Motor neuron (in vitro differentiated cells): ENCODE data around the gene LCOR. TPM values are rescaled to one million over a fixed set of nuclear protein-coding genes. Genes with fewer than 3 reads are reported as not detected.
"Not testable (repeated sequence)": the region's sequence is repeated elsewhere in the genome, so short reads cannot be mapped to it uniquely, and the experiment has no call there.

Experiments
- ATAC-seq, 8 experiments: fragments of 200-7000 bp; cut with Tn5 transposase; replicated peaks in 6 of 8; 2 replicates each; pipeline ENCODE4 v1.8.0; 2021; ENCODE audit warnings: mild to moderate bottlenecking in 8 of 8, moderate library complexity in 8 of 8
- H3K27ac ChIP-seq, 2 donors: fragments of 250-450 bp; sonication (Bioruptor Pico); 2 replicates each; pipeline ENCODE4 v1.9.0; 2021; ENCODE audit warnings: antibody characterized with exemption in 2 of 2, mild to moderate bottlenecking in 2 of 2, moderate library complexity in 1 of 2
- H3K4me1 ChIP-seq, 2 donors: fragments of 250-450 bp; sonication (Bioruptor Pico); replicated peaks in 1 of 2; 2 replicates each; pipeline ENCODE4 v1.6.1; 2021; ENCODE audit warnings: antibody characterized with exemption in 2 of 2, mild to moderate bottlenecking in 2 of 2, moderate library complexity in 1 of 2
- H3K4me3 ChIP-seq, 5 donors: fragments of 250-450 bp; sonication (Bioruptor Pico); 2 replicates each; pipeline ENCODE4 v1.9.0; 2021; ENCODE audit warnings: antibody characterized with exemption in 5 of 5, mild to moderate bottlenecking in 5 of 5, moderate library complexity in 4 of 5
- WGBS, 10 experiments: fragments of 450-650 bp; shearing (Covaris generic); methylation state at CpG; one replicate each; pipeline ENCODE4 v1.0.0; 2022; 5-methylcytosine and 5-hydroxymethylcytosine counted together
- in situ Hi-C, 9 experiments: fragments of 400-800 bp; cut with MboI; loops; one replicate each; pipeline ENCODE4 v1.15.0; 2021; ENCODE audit warnings: low sequenced_read_pairs in 9 of 9, low pct_unique_long_range_greater_than_20kb in 2 of 9; ENCODE audit not compliant: unreplicated experiment in 9 of 9
- total RNA-seq, 8 experiments: library from RNA; unstranded; fragments of 300-600 nt; gene quantifications; 2 replicates each; pipeline versions ENCODE4 v1.2.3 to v1.2.4, GENCODE V29; 2022

Gene LCOR
- total RNA-seq, 8 experiments from 2014 or later, result 11.0 to 62.7 (median 44.4) TPM

DNA sequence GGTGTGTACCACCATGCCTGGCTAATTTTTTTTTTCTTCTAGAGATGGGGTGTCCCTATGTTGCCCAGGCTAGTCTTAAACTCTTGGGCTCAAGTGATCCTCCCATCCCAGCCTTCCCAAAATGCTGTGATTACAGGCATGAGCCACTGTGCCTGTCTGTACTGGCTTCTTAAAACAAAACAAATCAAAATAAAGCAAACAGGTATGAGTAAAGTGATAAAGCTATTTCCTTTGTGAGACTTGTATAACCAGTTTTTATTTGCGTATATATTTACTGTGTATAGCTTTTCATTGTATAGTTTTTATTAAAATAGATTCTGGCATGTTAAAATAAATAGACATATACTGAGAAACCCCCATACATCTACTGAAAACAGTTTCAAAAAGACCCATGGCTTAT lies 14.3 kb downstream of the LCOR start:
- no peak for ATAC-seq
- H3K4me1 ChIP-seq, result peaks cover 0 to 2% of the 10 kb centered on the region in 2 donors
- H3K4me3 ChIP-seq, result no peak overlapping the region
- H3K27ac ChIP-seq, result no peak overlapping the region
- in situ Hi-C loops, result no loop called here
- 100% methylated on average over 1 of the region's 1 CpG; no CpG with 5 or more reads in 2 of the 10 experiments for WGBS, 10 experiments

DNA sequence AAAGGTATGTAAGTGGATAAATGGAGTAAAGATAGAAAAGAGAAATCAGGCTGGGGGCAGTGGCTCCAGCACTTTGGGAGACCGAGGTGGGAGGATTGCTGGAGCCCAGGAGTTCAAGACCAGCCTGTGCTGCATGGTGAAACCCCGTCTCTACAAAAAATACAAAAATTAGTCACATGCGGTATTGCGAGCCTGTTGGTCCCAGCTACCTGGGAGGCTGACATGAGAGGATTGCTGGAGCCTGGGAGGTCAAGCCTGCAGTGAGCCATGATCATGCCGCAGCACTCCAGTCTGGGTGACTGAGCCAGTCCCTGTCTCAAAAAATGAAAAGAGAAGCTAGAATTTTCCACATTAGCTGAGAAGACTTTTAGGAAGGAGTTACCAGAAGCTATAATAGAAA lies 14.8 kb downstream of the LCOR start:
- Histone ChIP-seq H3K4me3 (no peak overlapping the region), H3K27ac (no peak overlapping the region), H3K4me1 (peaks cover 0 to 2% of the 10 kb centered on the region in 2 donors)
- 80 to 100% (median 94%) methylated on average over 1 to 5 of the region's 5 CpGs; no CpG with 5 or more reads in 2 of the 10 experiments for WGBS, 10 experiments
- ATAC-seq, result no peak
- in situ Hi-C loops, result no loop called here

GRCh38 chr10:96847356-96847755 lies 15.3 kb downstream of the LCOR start:
- H3K4me3 ChIP-seq, in situ Hi-C loops, H3K4me1 ChIP-seq, ATAC-seq, H3K27ac ChIP-seq: not testable (repeated sequence)
- WGBS, 10 experiments, result 87 to 99% (median 94%) methylated on average over 3 to 12 of the region's 12 CpGs; no CpG with 5 or more reads in 2 of the 10 experiments

- Histone ChIP-seq H3K4me3 (no peak overlapping the region), H3K4me1 (peaks cover 0 to 2% of the 10 kb centered on the region in 2 donors), H3K27ac (no peak overlapping the region)
- in situ Hi-C loops, result no loop called here
- ATAC-seq, result no peak
- 67 to 100% (median 96%) methylated on average over 1 to 5 of the region's 5 CpGs; no CpG with 5 or more reads in 1 of the 10 experiments for WGBS, 10 experiments
Measured at GRCh38 chr10:96850113-96850512, 18.0 kb downstream of the LCOR start.

DNA sequence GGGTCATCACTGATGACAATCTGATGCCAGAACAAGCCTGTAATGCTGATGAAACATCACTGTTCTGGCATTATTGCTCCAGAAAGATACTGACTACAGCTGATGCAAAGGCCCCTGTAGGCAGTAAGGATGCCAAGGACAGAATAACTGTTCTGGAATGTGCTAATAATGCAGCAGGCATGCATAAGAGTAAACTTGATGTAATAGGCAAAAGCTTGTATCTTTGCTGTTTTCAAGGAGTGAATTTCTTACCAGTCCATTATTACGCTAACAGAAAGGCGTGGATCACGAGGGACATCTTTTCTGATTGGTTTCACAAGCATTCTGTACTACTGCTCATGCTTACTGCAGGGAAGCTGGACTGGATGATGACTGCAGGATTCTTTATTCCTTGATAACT lies 18.7 kb downstream of the LCOR start:
- Histone ChIP-seq H3K4me1 (peaks cover 0 to 2% of the 10 kb centered on the region in 2 donors), H3K4me3 (no peak overlapping the region), H3K27ac (no peak overlapping the region)
- in situ Hi-C loops, result no loop called here
- peak in 7 of 8 experiments; percentile 25 to 98 (median 65) for ATAC-seq
- 6 to 100% (median 78%) methylated on average over 1 to 3 of the region's 3 CpGs; no CpG with 5 or more reads in 4 of the 10 experiments for WGBS, 10 experiments

DNA sequence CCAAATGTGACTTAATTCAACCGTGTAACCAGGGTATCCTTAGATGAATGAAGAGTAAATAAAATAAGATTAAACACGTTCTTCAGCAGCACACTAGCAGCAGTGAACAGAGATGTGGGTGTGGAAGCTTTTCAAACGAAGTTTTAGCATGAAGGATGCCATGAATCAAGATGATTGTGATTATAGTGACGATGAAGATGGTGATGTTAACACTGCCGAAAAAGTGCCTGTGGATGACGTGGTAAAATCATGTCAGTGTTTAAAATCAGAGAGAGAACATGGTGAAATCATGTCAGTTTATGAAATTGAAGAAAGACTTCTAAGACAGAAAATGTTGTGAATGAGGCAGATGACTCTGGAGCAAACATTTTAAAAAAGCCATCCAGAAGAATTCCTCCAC lies 19.2 kb downstream of the LCOR start:
- WGBS, 10 experiments, result 0 to 100% (median 81%) methylated on average over 1 to 6 of the region's 6 CpGs; no CpG with 5 or more reads in 1 of the 10 experiments
- Histone ChIP-seq H3K4me3 (no peak overlapping the region), H3K27ac (no peak overlapping the region), H3K4me1 (peaks cover 0 to 2% of the 10 kb centered on the region in 2 donors)
- in situ Hi-C loops, result no loop called here
- ATAC-seq, result peak in 3 of 8 experiments; percentile 23 to 50 (median 30)

GRCh38 chr10:96856317-96856716 lies 24.2 kb downstream of the LCOR start:
- Histone ChIP-seq H3K27ac (no peak overlapping the region), H3K4me3 (no peak overlapping the region), H3K4me1 (peaks cover 14 to 21% of the 10 kb centered on the region in 2 donors)
- in situ Hi-C loops, result no loop called here
- peak in 1 of 8 experiments; percentile 43 for ATAC-seq
- WGBS, 10 experiments, result 100% methylated on average over 2 of the region's 3 CpGs; no CpG with 5 or more reads in 9 of the 10 experiments

DNA sequence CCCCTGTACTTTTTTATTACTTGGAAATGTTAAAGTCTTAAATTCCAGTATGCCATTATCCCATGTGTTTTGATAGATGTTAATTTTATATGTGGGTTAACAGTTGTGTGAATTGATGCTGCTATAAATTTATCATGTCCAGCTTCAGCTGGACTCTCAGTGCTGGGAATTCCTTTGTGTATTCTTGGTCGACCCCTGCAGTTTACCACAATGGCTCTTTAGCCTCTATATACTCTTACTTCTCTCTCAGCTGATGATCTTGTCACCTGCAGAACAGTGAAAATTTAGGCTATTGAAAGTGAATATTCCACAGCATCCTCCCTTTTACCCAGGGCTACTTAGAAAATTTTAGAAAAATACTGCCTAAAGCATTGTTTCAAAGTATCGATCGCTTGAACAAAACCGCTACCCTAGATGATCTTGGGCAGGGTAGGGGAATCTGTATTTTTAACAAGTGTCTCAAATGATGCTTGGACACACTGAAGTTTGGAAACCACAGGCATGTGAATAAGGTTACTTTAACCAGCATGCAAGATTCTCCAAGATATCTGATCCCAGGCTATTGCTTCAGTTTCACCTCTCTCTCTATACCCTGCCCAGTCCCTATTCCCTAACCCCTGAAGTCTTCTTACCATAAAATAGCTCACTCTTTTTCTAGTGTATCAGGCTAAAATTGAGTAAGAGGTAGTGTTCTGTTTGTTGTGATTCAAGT lies 25.4 kb downstream of the LCOR start:
- no peak overlapping the region for H3K27ac ChIP-seq
- in situ Hi-C loops, result no loop called here
- 70 to 100% (median 83%) methylated on average over 1 to 4 of the region's 4 CpGs; no CpG with 5 or more reads in 1 of the 10 experiments for WGBS, 10 experiments
- H3K4me1 ChIP-seq, result peaks cover 14 to 21% of the 10 kb centered on the region in 2 donors
- no peak overlapping the region for H3K4me3 ChIP-seq
- ATAC-seq, result peak in 3 of 8 experiments; percentile 30 to 42 (median 33)

- WGBS, 10 experiments, result 36 to 100% (median 75%) methylated on average over 1 to 2 of the region's 2 CpGs; no CpG with 5 or more reads in 1 of the 10 experiments
- ATAC-seq, result peak in 1 of 8 experiments; percentile 32
- Histone ChIP-seq H3K27ac (no peak overlapping the region), H3K4me1 (peaks cover 14 to 21% of the 10 kb centered on the region in 2 donors), H3K4me3 (no peak overlapping the region)
- in situ Hi-C loops, result no loop called here
Measured at GRCh38 chr10:96858038-96858705, 26.1 kb downstream of the LCOR start.

- no peak overlapping the region for H3K27ac ChIP-seq
- no peak for ATAC-seq
- in situ Hi-C loops, result no loop called here
- H3K4me3 ChIP-seq, result no peak overlapping the region
- H3K4me1 ChIP-seq, result peaks cover 14 to 21% of the 10 kb centered on the region in 2 donors
- WGBS, 10 experiments, result 17 to 100% (median 93%) methylated on average over 1 to 2 of the region's 2 CpGs; no CpG with 5 or more reads in 2 of the 10 experiments
Measured at GRCh38 chr10:96858706-96859050, 26.6 kb downstream of the LCOR start.

GRCh38 chr10:96860631-96861277 lies 28.7 kb downstream of the LCOR start:
- in situ Hi-C loops, result no loop called here
- WGBS, 10 experiments, result 64 to 100% (median 95%) methylated on average over 2 to 5 of the region's 5 CpGs
- no peak for ATAC-seq
- no peak overlapping the region for H3K4me3 ChIP-seq
- no peak overlapping the region for H3K27ac ChIP-seq
- peaks cover 14 to 21% of the 10 kb centered on the region in 2 donors for H3K4me1 ChIP-seq

- peak in 2 of 8 experiments; percentile 37 to 41 for ATAC-seq
- WGBS, 10 experiments, result 50 to 100% (median 99%) methylated on average over 1 to 3 of the region's 3 CpGs
- in situ Hi-C loops, result no loop called here
Measured at GRCh38 chr10:96863922-96864543, 31.9 kb downstream of the LCOR start.

GRCh38 chr10:96873086-96873485 lies 41.0 kb downstream of the LCOR start:
- ATAC-seq, result no peak
- Histone ChIP-seq H3K4me3 (no peak overlapping the region), H3K27ac (no peak overlapping the region), H3K4me1 (no peaks in the 10 kb centered on the region)
- in situ Hi-C loops, result no loop called here

More at GRCh38 chr10:96863922-96864543, 31.9 kb downstream of the LCOR start:
- Histone ChIP-seq H3K4me3 (no peak overlapping the region), H3K4me1 (no peaks in the 10 kb centered on the region), H3K27ac (no peak overlapping the region)
